ENCODE data around the gene APC2. TPM values are rescaled to one million over a fixed set of nuclear protein-coding genes. Genes with fewer than 3 reads are reported as not detected.
A peak's percentile ranks its signal among the peaks of the same experiment; 100 is the strongest.
"Not testable (repeated sequence)": the region's sequence is repeated elsewhere in the genome, so short reads cannot be mapped to it uniquely, and the experiment has no call there.

APC2 gene
- total RNA-seq, 1 donor from 2014 or later, result 1.3 TPM

DNA sequence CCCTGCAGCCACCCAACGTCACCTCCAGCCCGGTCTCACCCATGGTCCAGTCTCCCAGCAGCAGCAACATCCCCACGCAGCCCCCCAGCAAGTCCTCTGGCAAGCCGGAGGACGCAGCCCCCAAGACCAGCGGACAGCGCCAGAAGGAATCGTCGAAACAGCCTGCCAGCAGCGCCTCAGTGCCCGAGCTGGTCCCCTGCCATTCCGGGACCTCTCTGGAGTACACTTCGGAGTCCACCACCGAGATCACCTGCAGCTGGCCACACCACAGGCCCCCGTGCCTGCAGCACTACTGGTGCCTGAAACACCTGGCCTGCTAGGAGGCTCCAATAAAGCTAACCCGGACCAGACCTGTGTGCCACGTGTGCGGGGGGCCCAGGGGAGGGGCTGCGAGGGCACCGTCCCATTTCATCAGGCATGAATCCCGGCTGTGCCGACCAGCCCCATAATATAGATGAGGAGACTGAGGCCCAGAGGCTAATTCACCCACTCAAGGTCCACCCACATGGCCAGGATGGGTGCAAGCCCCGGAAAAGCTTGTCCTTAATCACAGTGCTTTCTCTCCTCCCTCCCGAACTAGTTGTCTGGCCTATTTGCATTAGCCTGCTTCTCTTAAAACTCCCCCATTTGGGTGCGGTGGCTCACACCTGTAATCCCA, 47.8 kb downstream of the APC2 start:
- TF ChIP-seq EZH2 (IDR thresholded peaks at IDR 0.05) (no peak), EZH2phosphoT487 (IDR thresholded peaks at IDR 0.05) (no peak)
- TF ChIP-seq, protein P1, sequence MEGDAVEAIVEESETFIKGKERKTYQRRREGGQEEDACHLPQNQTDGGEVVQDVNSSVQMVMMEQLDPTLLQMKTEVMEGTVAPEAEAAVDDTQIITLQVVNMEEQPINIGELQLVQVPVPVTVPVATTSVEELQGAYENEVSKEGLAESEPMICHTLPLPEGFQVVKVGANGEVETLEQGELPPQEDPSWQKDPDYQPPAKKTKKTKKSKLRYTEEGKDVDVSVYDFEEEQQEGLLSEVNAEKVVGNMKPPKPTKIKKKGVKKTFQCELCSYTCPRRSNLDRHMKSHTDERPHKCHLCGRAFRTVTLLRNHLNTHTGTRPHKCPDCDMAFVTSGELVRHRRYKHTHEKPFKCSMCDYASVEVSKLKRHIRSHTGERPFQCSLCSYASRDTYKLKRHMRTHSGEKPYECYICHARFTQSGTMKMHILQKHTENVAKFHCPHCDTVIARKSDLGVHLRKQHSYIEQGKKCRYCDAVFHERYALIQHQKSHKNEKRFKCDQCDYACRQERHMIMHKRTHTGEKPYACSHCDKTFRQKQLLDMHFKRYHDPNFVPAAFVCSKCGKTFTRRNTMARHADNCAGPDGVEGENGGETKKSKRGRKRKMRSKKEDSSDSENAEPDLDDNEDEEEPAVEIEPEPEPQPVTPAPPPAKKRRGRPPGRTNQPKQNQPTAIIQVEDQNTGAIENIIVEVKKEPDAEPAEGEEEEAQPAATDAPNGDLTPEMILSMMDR (IDR thresholded peaks at IDR 0.05), result no peak
- Histone ChIP-seq H3K79me2 (ENCODE audit: low read depth) (no peaks in the 10 kb centered on the region), H4K20me1 (ENCODE audit: low read depth) (peaks cover 3% of the 10 kb centered on the region), H3K9me3 (ENCODE audit: low read depth) (peaks cover 6% of the 10 kb centered on the region), H3K4me2 (no peak overlapping the region), H3K36me3 (no peaks in the 10 kb centered on the region), H2AFZ (replicated peaks) (no peak overlapping the region), H3K9ac (no peak overlapping the region), H3K4me3 (no peak overlapping the region), H3K4me1 (peaks cover 3% of the 10 kb centered on the region), H3K27ac (no peak overlapping the region), H3F3A (ENCODE audit: low read depth) (peaks cover 18% of the 10 kb centered on the region), H3K27me3 (peaks cover 26% of the 10 kb centered on the region)
- H3K4me3 Mint-ChIP-seq, result peak overlapping the region; percentile 66
- H3K9me3 Mint-ChIP-seq, result peaks cover 4% of the 10 kb centered on the region
- H3K36me3 Mint-ChIP-seq, result peaks cover 1% of the 10 kb centered on the region
- peaks cover 14% of the 10 kb centered on the region for H3K4me1 Mint-ChIP-seq
- DNase-seq (ENCODE audit: low spot score), result no peak
- H3K27me3 Mint-ChIP-seq (ENCODE audit: insufficient read depth, low read depth), result peaks cover 22% of the 10 kb centered on the region
- H3K27ac Mint-ChIP-seq, result no peak overlapping the region

DNA sequence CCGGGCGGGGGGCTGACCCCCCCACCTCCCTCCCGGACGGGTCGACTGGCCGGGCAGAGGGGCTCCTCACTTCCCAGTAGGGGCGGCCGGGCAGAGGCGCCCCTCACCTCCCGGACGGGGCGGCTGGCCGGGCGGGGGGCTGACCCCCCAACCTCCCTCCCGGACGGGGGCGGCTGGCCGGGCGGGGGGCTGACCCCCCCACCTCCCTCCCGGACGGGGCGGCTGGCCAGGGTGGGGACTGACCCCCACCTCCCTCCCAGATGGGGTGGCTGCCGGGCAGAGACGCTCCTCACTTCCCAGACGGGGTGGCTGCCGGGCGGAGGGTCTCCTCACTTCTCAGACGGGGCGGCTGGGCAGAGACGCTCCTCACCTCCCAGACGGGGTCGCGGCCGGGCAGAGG, 49.3 kb downstream of the APC2 start:
- H3K36me3 Mint-ChIP-seq; H3K9ac ChIP-seq; H3K79me2 ChIP-seq (ENCODE audit: low read depth); H3K9me3 ChIP-seq (ENCODE audit: low read depth); H3K4me2 ChIP-seq; H3K4me1 ChIP-seq; H3K4me3 Mint-ChIP-seq; H3K36me3 ChIP-seq; DNase-seq (ENCODE audit: low spot score); H2AFZ ChIP-seq (replicated peaks); H3K4me3 ChIP-seq; H3K27ac Mint-ChIP-seq; H3K9me3 Mint-ChIP-seq; H4K20me1 ChIP-seq (ENCODE audit: low read depth); H3K27ac ChIP-seq: not testable (repeated sequence)
- Mint-ChIP-seq H3K4me1 (peaks cover 10% of the 10 kb centered on the region), H3K27me3 (ENCODE audit: insufficient read depth, low read depth) (peaks cover 15% of the 10 kb centered on the region)
- H3K27me3 ChIP-seq, result peaks cover 27% of the 10 kb centered on the region
- H3F3A ChIP-seq (ENCODE audit: low read depth), result peaks cover 19% of the 10 kb centered on the region

DNA sequence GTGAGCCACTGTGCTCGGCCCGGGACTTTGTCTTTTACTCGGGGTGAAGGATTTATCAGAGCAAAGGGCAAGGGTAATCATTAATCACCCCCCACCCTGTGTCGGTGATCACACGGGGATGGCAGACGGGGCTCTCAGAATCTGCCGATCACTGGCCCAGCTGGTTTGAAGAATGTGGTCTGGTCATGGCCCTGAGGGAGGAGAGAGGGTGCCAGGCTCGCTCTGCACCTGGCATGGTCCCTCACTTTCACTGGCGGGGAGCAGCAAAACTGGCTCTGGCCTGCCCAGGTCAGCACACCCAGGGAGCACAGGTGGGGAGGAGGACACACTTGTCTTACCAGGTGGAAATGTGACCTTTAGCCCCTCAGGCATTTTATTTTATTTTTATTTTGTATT, 51.3 kb downstream of the APC2 start:
- no peak for DNase-seq (ENCODE audit: low spot score)
- Histone ChIP-seq H3K9ac (no peak overlapping the region), H3K27me3 (peaks cover 41% of the 10 kb centered on the region), H3K27ac (no peak overlapping the region), H3K4me1 (peaks cover 3% of the 10 kb centered on the region), H3F3A (ENCODE audit: low read depth) (peaks cover 17% of the 10 kb centered on the region), H3K36me3 (no peaks in the 10 kb centered on the region), H3K9me3 (ENCODE audit: low read depth) (peaks cover 6% of the 10 kb centered on the region), H3K4me3 (no peak overlapping the region), H3K79me2 (ENCODE audit: low read depth) (no peaks in the 10 kb centered on the region), H4K20me1 (ENCODE audit: low read depth) (no peaks in the 10 kb centered on the region), H2AFZ (replicated peaks) (no peak overlapping the region), H3K4me2 (no peak overlapping the region)
- H3K27me3 Mint-ChIP-seq (ENCODE audit: insufficient read depth, low read depth), result peaks cover 20% of the 10 kb centered on the region
- peaks cover 17% of the 10 kb centered on the region for H3K4me1 Mint-ChIP-seq
- TF ChIP-seq, protein P1 (IDR thresholded peaks at IDR 0.05), result no peak
- TF ChIP-seq EZH2phosphoT487 (IDR thresholded peaks at IDR 0.05), result no peak
- peaks cover 1% of the 10 kb centered on the region for H3K36me3 Mint-ChIP-seq
- H3K4me3 Mint-ChIP-seq, result peak overlapping the region; percentile 58
- no peak overlapping the region for H3K27ac Mint-ChIP-seq
- H3K9me3 Mint-ChIP-seq, result peaks cover 8% of the 10 kb centered on the region

DNA sequence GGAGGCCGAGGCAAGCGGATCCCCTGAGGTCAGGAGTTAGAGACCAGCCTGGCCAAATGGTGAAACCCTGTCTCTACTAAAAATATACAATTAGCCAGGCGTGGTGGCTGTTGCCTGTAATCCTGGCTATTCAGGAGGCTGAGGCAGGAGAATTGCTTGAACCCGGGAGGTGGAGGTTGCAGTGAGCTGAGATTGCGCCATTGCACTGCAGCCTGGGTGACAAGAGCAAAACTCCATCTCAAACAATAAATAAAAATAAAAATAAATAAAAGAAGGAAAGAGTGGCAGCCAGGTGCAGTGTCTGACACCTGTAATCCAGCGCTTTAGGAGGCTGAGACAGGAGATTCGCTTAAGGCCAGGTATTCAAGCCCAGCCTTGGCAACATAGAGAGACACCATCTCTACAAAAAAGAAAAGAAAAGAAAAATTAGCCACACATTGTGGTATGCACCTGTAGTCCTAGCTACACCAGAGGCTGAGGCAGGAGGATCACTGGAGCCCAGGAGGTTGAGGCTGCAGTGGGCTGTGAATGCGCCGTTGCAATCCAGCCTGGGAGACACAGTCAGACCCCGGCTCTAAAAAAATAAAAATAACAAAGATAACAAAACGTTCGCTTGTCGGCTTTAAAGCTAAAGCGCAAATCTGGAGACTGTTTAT, 52.6 kb downstream of the APC2 start:
- Histone ChIP-seq H3K4me2 (peak overlapping the region; percentile 41), H3K79me2 (ENCODE audit: low read depth) (no peaks in the 10 kb centered on the region), H3K4me3 (no peak overlapping the region), H3K27me3 (peaks cover 41% of the 10 kb centered on the region), H3F3A (ENCODE audit: low read depth) (peaks cover 17% of the 10 kb centered on the region), H2AFZ (replicated peaks) (no peak overlapping the region), H3K9ac (no peak overlapping the region), H4K20me1 (ENCODE audit: low read depth) (no peaks in the 10 kb centered on the region), H3K27ac (no peak overlapping the region), H3K4me1 (peaks cover 3% of the 10 kb centered on the region), H3K36me3 (no peaks in the 10 kb centered on the region), H3K9me3 (ENCODE audit: low read depth) (peaks cover 6% of the 10 kb centered on the region)
- Mint-ChIP-seq H3K9me3 (peaks cover 9% of the 10 kb centered on the region), H3K27ac (no peak overlapping the region), H3K4me1 (peaks cover 14% of the 10 kb centered on the region), H3K4me3 (peak overlapping the region; percentile 31), H3K36me3 (no peaks in the 10 kb centered on the region), H3K27me3 (ENCODE audit: insufficient read depth, low read depth) (peaks cover 14% of the 10 kb centered on the region)
- TF ChIP-seq, protein P1 (IDR thresholded peaks at IDR 0.05), result no peak
- TF ChIP-seq EZH2 (IDR thresholded peaks at IDR 0.05), result no peak
- no peak for TF ChIP-seq EZH2phosphoT487 (IDR thresholded peaks at IDR 0.05)
- no peak for DNase-seq (ENCODE audit: low spot score)
